ENCODE results near the gene APOF. TPM values are rescaled to one million over a fixed set of nuclear protein-coding genes. Genes with fewer than 3 reads are reported as not detected.

The APOF gene
- total RNA-seq, 2 donors from 2014 or later: not detected

GRCh38 chr12:56375598-56376434 is 13.2 kb upstream of the APOF start:
- H3K27me3 ChIP-seq: no peaks in the 10 kb centered on the region
- H3K4me1 ChIP-seq: no peaks in the 10 kb centered on the region
- TF ChIP-seq POLR2A (IDR thresholded peaks at IDR 0.05) (no peak), CTCF (IDR thresholded peaks at IDR 0.05) (no peak)
- no peak for ATAC-seq
- WGBS, 2 donors: 76 to 80% methylated on average over 11 of the region's 11 CpGs
- H3K36me3 ChIP-seq (replicated peaks in 1 of 2; ENCODE audit: insufficient read depth in 1 of 2, low read depth in 2 of 2): no peaks in the 10 kb centered on the region
- no peak for DNase-seq
- intact Hi-C loops (cut with DNase I): no loop called here
- no peak overlapping the region for H3K27ac ChIP-seq
- H3K9me3 ChIP-seq: no peaks in the 10 kb centered on the region
- no peak overlapping the region for H3K4me3 ChIP-seq

GRCh38 chr12:56374726-56375597 is 12.3 kb upstream of the APOF start:
- Histone ChIP-seq H3K4me1 (no peaks in the 10 kb centered on the region), H3K9me3 (no peaks in the 10 kb centered on the region), H3K27me3 (no peaks in the 10 kb centered on the region), H3K4me3 (no peak overlapping the region), H3K27ac (no peak overlapping the region), H3K36me3 (replicated peaks in 1 of 2; ENCODE audit: insufficient read depth in 1 of 2, low read depth in 2 of 2) (no peaks in the 10 kb centered on the region)
- no peak for TF ChIP-seq CTCF (IDR thresholded peaks at IDR 0.05)
- DNase-seq (no peak), ATAC-seq (no peak)
- WGBS, 2 donors: 81 to 82% methylated on average over 6 to 7 of the region's 7 CpGs
- intact Hi-C loops (cut with DNase I): no loop called here

GRCh38 chr12:56373515-56373914 is 10.9 kb upstream of the APOF start:
- Histone ChIP-seq H3K27me3 (no peaks in the 10 kb centered on the region), H3K9me3 (no peaks in the 10 kb centered on the region), H3K4me3 (no peak overlapping the region), H3K36me3 (replicated peaks in 1 of 2; ENCODE audit: insufficient read depth in 1 of 2, low read depth in 2 of 2) (no peaks in the 10 kb centered on the region), H3K4me1 (no peaks in the 10 kb centered on the region), H3K27ac (no peak overlapping the region)
- ATAC-seq: no peak
- WGBS, 2 donors: 94 to 100% methylated on average over 1 of the region's 1 CpG
- no peak for TF ChIP-seq CTCF (IDR thresholded peaks at IDR 0.05)
- no peak for TF ChIP-seq POLR2A (IDR thresholded peaks at IDR 0.05)
- intact Hi-C loops (cut with DNase I): no loop called here
- no peak for DNase-seq

- no peaks in the 10 kb centered on the region for H3K4me1 ChIP-seq
- DNase-seq: no peak
- H3K36me3 ChIP-seq (replicated peaks in 1 of 2; ENCODE audit: insufficient read depth in 1 of 2, low read depth in 2 of 2): no peaks in the 10 kb centered on the region
- no peak for TF ChIP-seq POLR2A (IDR thresholded peaks at IDR 0.05)
- no peak for TF ChIP-seq CTCF (IDR thresholded peaks at IDR 0.05)
- WGBS, 2 donors: 74 to 84% methylated on average over 3 of the region's 3 CpGs
- no peak for ATAC-seq
- H3K4me3 ChIP-seq: no peak overlapping the region
- H3K27me3 ChIP-seq: no peaks in the 10 kb centered on the region
- intact Hi-C loops (cut with DNase I): no loop called here
- H3K27ac ChIP-seq: no peak overlapping the region
- H3K9me3 ChIP-seq: no peaks in the 10 kb centered on the region
These were observed 4.3 kb upstream of the APOF start for GRCh38 chr12:56366948-56367347.

Data from body of pancreas (tissue), 4 donors.